Purkinje cell (primary cell): Measurements from ENCODE around the gene SLC39A9. TPM values are rescaled to one million over a fixed set of nuclear protein-coding genes. Genes with fewer than 3 reads are reported as not detected.

ENCODE experiments used
- polyA plus RNA-seq: library from polyadenylated mRNA; unstranded; fragments of >200 nt; fragmentation: Nextera tagmentation; gene quantifications from 2 replicates; pipeline ENCODE4 v1.2.1, GENCODE V29; 2014

The SLC39A9 gene
- polyA plus RNA-seq = 34.6 and 36.1 TPM in 2 replicates

GRCh38 chr14:69398053-69398817, at the start of gene SLC39A9, which contains the start of gene ERH:
Gene SLC39A9, plus strand, starts transcription at chr14:69398692. Its CDS starts 678 bp downstream, at chr14:69399370.
Gene ERH, minus strand, starts transcription at chr14:69398299. Its CDS starts 66 bp downstream, at chr14:69398233.

GRCh38 chr14:69484444-69485314, 86.2 kb downstream of the SLC39A9 start, which contains the start of gene PLEKHD1:
Gene PLEKHD1, plus strand, starts transcription at chr14:69484728. Its CDS starts 238 bp downstream, at chr14:69484966.

Other genes starting within 250 kb of the SLC39A9 start
- 14.7 and 16.7 TPM in 2 replicates for gene DCAF5, start 245.6 kb upstream of the SLC39A9 start, polyA plus RNA-seq
- gene EXD2, start 207.2 kb upstream of the SLC39A9 start, polyA plus RNA-seq = 11.6 and 15.7 TPM in 2 replicates
- 9.8 and 23.2 TPM in 2 replicates for gene GALNT16, start 138.5 kb upstream of the SLC39A9 start, polyA plus RNA-seq
- gene ERH, start 393 bp upstream of the SLC39A9 start, polyA plus RNA-seq = 122 and 127 TPM in 2 replicates
- gene PLEKHD1, start 86.0 kb downstream of the SLC39A9 start, polyA plus RNA-seq = 46.0 and 58.9 TPM in 2 replicates
- 0.13 TPM in 1 of 2 replicates, not detected in the other for gene CCDC177, start 176.2 kb downstream of the SLC39A9 start, polyA plus RNA-seq
- 2.0 and 7.0 TPM in 2 replicates for gene SUSD6, start 212.9 kb downstream of the SLC39A9 start, polyA plus RNA-seq